DLD1 (cell line): ENCODE results near the gene B4GAT1.
"Not testable (repeated sequence)": the region's sequence is repeated elsewhere in the genome, so short reads cannot be mapped to it uniquely, and the experiment has no call there.

Experiments
- in situ Hi-C: cut with HindIII; loops from 2 replicates; pipeline ENCODE4 v1.10.0; 2017; ENCODE audit warnings: low sequenced_read_pairs

The B4GAT1 gene

DNA sequence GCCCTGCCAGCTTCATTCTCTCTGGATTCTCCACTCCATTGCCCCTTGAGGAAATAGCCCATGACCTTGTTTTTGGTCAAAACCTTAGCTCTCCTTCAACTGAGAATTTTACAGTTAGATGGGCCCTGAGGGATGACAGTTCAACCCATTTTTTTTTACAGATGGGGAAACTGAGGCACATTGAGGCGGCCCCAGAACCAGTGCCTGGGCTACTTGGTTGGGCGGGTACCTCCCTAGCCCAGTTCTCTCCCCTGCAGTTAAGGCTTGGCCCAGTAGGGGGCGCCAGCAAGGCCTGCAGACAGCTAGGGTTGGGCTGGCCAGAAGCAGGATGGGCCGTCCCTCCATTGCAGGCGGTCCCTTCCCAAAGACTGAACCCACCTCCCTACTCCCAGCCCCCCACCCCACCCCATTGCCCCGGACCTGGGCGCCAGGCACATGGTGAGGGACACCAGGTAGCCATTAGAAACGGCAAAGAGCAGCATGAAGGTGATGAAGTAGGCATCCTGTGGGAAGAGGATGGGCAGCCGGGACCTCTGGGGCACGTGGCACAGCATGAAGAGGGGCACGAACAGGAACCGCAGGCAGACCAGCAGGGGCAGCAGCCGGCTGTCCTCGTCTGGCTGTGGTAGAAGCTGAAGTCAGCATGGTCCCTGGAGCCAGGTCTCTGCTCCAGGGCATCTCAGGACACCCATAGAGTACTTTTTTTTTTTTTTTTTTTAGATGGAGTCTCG is 16.5 kb upstream of the B4GAT1 start:
- in situ Hi-C loops: no loop called here

DNA sequence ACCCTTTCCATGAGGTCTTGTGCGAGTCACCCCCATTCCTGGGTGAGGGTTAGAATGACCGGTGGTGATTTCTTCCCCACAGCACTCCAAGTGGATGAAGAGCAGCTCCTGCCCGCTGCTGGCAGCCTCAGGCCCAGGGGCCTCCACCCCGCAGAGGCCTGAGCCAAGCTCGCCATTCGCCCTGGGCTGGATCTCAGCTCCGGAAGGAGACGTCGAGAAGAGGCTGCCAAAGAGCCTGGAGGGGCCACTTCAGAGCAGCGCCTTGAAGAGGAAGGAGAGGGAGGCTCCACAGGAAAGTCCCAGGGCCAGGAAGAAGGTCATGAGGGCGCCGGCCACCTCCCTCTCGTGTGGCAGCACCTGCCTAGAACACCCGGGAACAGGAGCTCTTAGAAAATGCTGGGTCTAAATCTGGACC is 15.8 kb upstream of the B4GAT1 start:
- in situ Hi-C loops: no loop called here

- in situ Hi-C loops: no loop called here
These were observed 15.2 kb upstream of the B4GAT1 start for GRCh38 chr11:66362481-66363147.

- in situ Hi-C loops: no loop called here
These were observed 14.1 kb upstream of the B4GAT1 start for GRCh38 chr11:66361502-66361941.

- in situ Hi-C loops: no loop called here
These were observed 13.1 kb upstream of the B4GAT1 start for GRCh38 chr11:66360406-66361073.

DNA sequence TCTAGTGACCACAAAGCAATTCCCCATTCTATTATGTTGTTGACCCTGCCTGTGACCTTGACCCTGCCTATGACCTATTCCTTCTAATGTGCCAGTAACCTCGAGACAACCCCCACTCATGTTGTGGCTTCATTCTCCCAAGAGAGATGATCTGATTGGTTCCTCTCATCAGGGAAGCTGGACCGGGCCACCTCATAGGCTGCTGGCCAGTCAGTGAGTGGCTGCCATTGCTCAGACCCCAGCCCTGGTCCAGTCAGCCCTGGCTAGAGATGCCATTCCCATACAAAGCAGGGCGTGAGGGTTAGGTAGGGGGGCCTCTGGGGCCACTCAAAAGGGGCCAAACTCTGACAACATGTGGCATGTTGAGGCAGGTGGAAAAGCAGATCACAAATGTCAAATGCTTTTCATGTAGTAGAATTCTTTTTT is 12.2 kb upstream of the B4GAT1 start:
- in situ Hi-C loops: no loop called here

DNA sequence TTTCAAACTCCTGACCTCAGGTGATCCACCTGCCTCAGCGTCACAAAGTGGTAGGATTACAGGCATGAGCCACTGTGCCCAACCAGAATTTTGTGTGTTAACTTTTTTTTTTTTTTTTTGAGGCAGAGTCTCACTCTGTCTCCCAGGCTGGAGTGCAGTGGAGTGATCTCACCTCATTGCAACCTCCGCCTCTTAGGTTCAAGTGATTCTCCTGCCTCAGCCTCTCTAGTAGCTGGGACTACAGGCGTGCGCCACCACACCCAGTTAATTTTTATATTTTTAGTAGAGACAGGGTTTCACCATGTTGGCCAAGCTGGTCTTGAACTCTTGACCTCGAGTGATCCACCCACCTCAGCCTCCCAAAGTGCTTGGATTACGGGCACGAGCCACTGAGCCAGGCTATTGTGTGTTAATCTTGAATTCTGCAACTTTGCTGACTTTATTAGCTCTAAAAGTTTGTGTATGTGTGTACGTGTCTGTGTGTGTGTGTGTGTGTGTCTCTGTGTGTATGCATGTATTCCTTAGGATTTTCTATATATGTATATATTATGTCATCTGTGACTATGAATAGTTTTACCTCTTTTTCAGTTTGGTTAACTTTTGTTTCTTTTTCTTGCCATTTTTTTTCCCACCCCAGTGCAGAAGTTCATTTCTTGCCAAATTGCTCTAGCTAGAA is 3.3 kb upstream of the B4GAT1 start:
- in situ Hi-C loops: not testable (repeated sequence)

DNA sequence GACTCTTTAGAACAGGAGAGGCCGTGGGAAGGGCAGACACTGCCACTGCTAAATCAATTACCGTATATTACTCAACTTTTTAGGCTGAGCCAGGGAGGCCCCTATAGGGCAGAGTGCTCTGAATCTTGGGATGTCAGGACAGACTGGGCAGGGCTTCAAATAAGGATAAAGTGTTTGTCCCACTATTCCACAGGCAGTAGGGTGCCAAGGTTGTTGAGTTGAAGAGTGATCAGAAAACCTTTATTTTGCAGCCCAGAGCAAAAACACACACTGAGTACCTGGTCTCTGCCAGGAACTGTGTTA is 1.6 kb upstream of the B4GAT1 start:
- in situ Hi-C loops: no loop called here

- in situ Hi-C loops: no loop called here
These were observed 679 bp downstream of the B4GAT1 start for GRCh38 chr11:66346476-66347424.

GRCh38 chr11:66345316-66345649 is 2.1 kb downstream of the B4GAT1 start:
- in situ Hi-C loops: no loop called here

- in situ Hi-C loops: no loop called here
These were observed 2.7 kb downstream of the B4GAT1 start, which contains the start of gene BRMS1 for GRCh38 chr11:66344550-66345315. Gene BRMS1 (minus strand): TSS chr11:66345104. CDS start chr11:66342234, 2,870 bp downstream.

- in situ Hi-C loops: no loop called here
These were observed 4.3 kb downstream of the B4GAT1 start for GRCh38 chr11:66343176-66343575.

DNA sequence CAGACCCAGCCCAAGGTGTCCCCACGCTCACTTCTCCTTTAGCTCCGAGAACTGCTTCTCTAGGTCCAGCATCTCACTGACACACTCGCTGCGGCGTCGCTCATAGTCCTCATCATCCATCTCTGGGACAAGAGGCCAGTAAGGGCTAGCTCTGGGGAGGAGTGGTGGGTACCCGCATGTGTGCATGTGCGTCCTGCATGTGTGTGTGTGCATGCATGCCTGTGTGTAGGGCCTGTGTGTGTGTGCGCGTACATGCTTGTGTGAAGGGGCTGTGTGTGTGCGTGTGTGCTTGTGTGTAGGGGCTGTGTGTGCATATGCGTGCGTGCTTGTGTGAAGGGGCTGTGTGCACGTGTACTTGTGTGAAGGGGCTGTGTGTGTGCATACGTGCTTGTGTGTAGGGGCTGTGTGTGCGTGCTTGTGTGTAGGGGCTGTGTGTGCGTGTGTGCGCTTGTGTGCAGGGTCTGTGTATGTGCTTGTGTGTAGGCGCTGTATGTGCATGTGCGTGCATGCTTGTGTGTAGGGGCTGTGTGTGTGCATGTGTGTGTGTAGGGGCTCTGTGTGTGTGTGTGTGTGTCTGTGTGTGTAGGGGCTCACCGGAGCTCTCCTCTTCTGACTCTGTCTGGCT is 5.8 kb downstream of the B4GAT1 start:
- in situ Hi-C loops: no loop called here

DNA sequence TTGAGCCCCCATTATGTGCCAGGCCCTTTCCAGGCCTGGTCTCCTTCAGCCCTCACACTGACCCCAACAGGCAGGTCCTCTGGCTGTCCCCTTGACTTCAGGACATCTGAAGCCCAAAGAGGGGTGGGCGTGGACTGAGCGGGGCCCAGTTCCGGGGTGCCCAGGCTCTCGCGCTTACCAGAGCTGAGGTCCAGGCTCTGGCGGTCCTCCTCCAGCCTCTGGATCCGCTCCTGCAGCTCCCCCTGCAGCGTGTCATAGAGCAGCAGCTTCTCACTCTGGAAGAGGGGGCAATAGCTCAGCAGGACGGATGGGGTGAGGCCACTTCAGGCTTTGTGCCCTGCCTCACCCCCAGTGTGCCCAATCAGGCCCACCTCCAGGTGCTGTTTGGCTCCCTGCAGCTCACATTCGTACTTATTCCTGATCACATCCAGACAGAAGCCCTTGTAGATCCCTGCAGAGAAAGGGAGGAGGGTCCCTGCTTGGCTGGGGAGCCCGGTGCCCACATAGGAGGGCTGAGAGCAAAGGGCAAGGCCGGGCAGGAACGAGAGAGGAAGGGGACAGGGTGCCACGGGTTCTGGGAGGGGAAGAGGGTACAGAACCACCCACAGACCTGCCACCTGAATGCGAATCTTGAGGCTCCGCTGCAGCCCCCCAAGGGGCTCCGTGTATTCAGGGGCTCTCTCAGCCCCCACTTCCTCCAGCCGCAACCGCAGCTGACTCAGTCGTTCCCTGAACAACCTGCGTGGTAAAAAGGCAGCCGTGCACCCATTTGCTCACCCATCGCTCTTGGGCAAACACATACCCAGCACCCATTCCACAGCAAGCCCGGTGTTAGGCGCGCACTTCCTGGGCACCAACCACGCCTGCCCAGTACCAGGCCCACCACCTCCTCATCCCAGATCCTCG is 6.6 kb downstream of the B4GAT1 start:
- in situ Hi-C loops: no loop called here

GRCh38 chr11:66339686-66340483 is 7.5 kb downstream of the B4GAT1 start:
- in situ Hi-C loops: loop anchor here (10.0 kb wide), 2 partner anchors 45 to 65 kb away; partner anchors contain the start of gene CNIH2

- in situ Hi-C loops: loop anchor here (10.0 kb wide), 2 partner anchors 46 to 64 kb away; partner anchors contain the start of gene CNIH2
These were observed 8.2 kb downstream of the B4GAT1 start for GRCh38 chr11:66339162-66339675.
